ENCODE results near the gene KCNH6. TPM values are rescaled to one million over a fixed set of nuclear protein-coding genes. Genes with fewer than 3 reads are reported as not detected.

Gene KCNH6
- total RNA-seq, 2 experiments from 2014 or later: not detected

- Mint-ChIP-seq H3K36me3 (no peaks in the 10 kb centered on the region), H3K27me3 (peaks cover 28% of the 10 kb centered on the region), H3K4me1 (no peaks in the 10 kb centered on the region), H3K27ac (no peak overlapping the region), H3K9me3 (no peaks in the 10 kb centered on the region), H3K4me3 (peak overlapping the region; percentile 10)
- no peak for ATAC-seq (ENCODE audit: low read depth)
- POLR2A ChIA-PET: no interaction called here
- no peak for DNase-seq
Observed at GRCh38 chr17:63538693-63539595, 15.8 kb downstream of the KCNH6 start.

- no peaks in the 10 kb centered on the region for H3K4me1 Mint-ChIP-seq
- no peak overlapping the region for H3K27ac Mint-ChIP-seq
- ATAC-seq (ENCODE audit: low read depth) (no peak), DNase-seq (no peak)
- peaks cover 26% of the 10 kb centered on the region for H3K27me3 Mint-ChIP-seq
- H3K36me3 Mint-ChIP-seq: no peaks in the 10 kb centered on the region
- no peak overlapping the region for H3K4me3 Mint-ChIP-seq
- no peaks in the 10 kb centered on the region for H3K9me3 Mint-ChIP-seq
- POLR2A ChIA-PET: no interaction called here
Observed at GRCh38 chr17:63540590-63540989, 17.4 kb downstream of the KCNH6 start.

- ATAC-seq (ENCODE audit: low read depth): no peak
Observed at GRCh38 chr17:63542218-63542545, 19.0 kb downstream of the KCNH6 start.

GRCh38 chr17:63542942-63543821 is 20.0 kb downstream of the KCNH6 start:
- no peak overlapping the region for H3K4me3 Mint-ChIP-seq
- H3K27ac Mint-ChIP-seq: no peak overlapping the region
- H3K4me1 Mint-ChIP-seq: no peaks in the 10 kb centered on the region
- POLR2A ChIA-PET: no interaction called here
- H3K36me3 Mint-ChIP-seq: no peaks in the 10 kb centered on the region
- ATAC-seq (ENCODE audit: low read depth): no peak
- peaks cover 17% of the 10 kb centered on the region for H3K27me3 Mint-ChIP-seq
- H3K9me3 Mint-ChIP-seq: no peaks in the 10 kb centered on the region
- DNase-seq: no peak

More at GRCh38 chr17:63542218-63542545, 19.0 kb downstream of the KCNH6 start:
- H3K9me3 Mint-ChIP-seq: no peaks in the 10 kb centered on the region
- H3K4me3 Mint-ChIP-seq: no peak overlapping the region
- POLR2A ChIA-PET: no interaction called here
- H3K36me3 Mint-ChIP-seq: no peaks in the 10 kb centered on the region
- H3K27ac Mint-ChIP-seq: no peak overlapping the region
- peaks cover 23% of the 10 kb centered on the region for H3K27me3 Mint-ChIP-seq
- no peaks in the 10 kb centered on the region for H3K4me1 Mint-ChIP-seq
- DNase-seq: no peak

GRCh38 chr17:63543822-63544420 is 20.8 kb downstream of the KCNH6 start:
- Mint-ChIP-seq H3K4me1 (no peaks in the 10 kb centered on the region), H3K27ac (no peak overlapping the region), H3K27me3 (peaks cover 10% of the 10 kb centered on the region), H3K36me3 (no peaks in the 10 kb centered on the region), H3K9me3 (no peaks in the 10 kb centered on the region), H3K4me3 (no peak overlapping the region)
- DNase-seq (no peak), ATAC-seq (ENCODE audit: low read depth) (no peak)
- POLR2A ChIA-PET: no interaction called here

GRCh38 chr17:63544467-63545301 is 21.5 kb downstream of the KCNH6 start:
- Mint-ChIP-seq H3K36me3 (no peaks in the 10 kb centered on the region), H3K4me1 (no peaks in the 10 kb centered on the region), H3K27ac (no peak overlapping the region), H3K4me3 (no peak overlapping the region), H3K27me3 (peaks cover 3% of the 10 kb centered on the region), H3K9me3 (no peaks in the 10 kb centered on the region)
- no peak for ATAC-seq (ENCODE audit: low read depth)
- DNase-seq: no peak
- POLR2A ChIA-PET: no interaction called here

- Mint-ChIP-seq H3K27me3 (no peaks in the 10 kb centered on the region), H3K36me3 (no peaks in the 10 kb centered on the region), H3K27ac (no peak overlapping the region), H3K4me1 (peaks cover 2% of the 10 kb centered on the region), H3K9me3 (no peaks in the 10 kb centered on the region), H3K4me3 (no peak overlapping the region)
- ATAC-seq (ENCODE audit: low read depth) (no peak), DNase-seq (no peak)
- POLR2A ChIA-PET: no interaction called here
Observed at GRCh38 chr17:63546308-63547082, 23.3 kb downstream of the KCNH6 start.

- no peak for DNase-seq
- Mint-ChIP-seq H3K36me3 (peaks cover 3% of the 10 kb centered on the region), H3K27ac (no peak overlapping the region), H3K4me1 (peaks cover 5% of the 10 kb centered on the region), H3K27me3 (no peaks in the 10 kb centered on the region), H3K9me3 (no peaks in the 10 kb centered on the region), H3K4me3 (no peak overlapping the region)
- no peak for ATAC-seq (ENCODE audit: low read depth)
- POLR2A ChIA-PET: no interaction called here
Observed at GRCh38 chr17:63547083-63547523, 23.9 kb downstream of the KCNH6 start.

GRCh38 chr17:63549289-63549945 is 26.3 kb downstream of the KCNH6 start:
- DNase-seq: no peak
- peaks cover 16% of the 10 kb centered on the region for H3K4me1 Mint-ChIP-seq
- POLR2A ChIA-PET: interaction anchor here (0.7 to 2.8 kb wide), 7 partner anchors 11 to 294 kb away, joined by 3 to 15 read pairs (median 4); partner anchors contain the start of genes CCDC47, MAP3K3 and TACO1
- no peaks in the 10 kb centered on the region for H3K27me3 Mint-ChIP-seq
- peak overlapping the region; percentile 90 for H3K4me3 Mint-ChIP-seq
- H3K9me3 Mint-ChIP-seq: no peaks in the 10 kb centered on the region
- ATAC-seq (ENCODE audit: low read depth): no peak
- peaks cover 15% of the 10 kb centered on the region for H3K36me3 Mint-ChIP-seq
- peak overlapping the region; percentile 97 for H3K27ac Mint-ChIP-seq

- peak within 1 kb of the TSS; percentile 97 for H3K27ac Mint-ChIP-seq
- H3K4me1 Mint-ChIP-seq: peaks cover 19% of the 10 kb centered on the region
- ATAC-seq (ENCODE audit: low read depth) (peak; percentile 95), DNase-seq (peak; percentile 96)
- peaks cover 18% of the 10 kb centered on the region for H3K36me3 Mint-ChIP-seq
- H3K4me3 Mint-ChIP-seq: peak within 1 kb of the TSS; percentile 90
- H3K9me3 Mint-ChIP-seq: no peaks in the 10 kb centered on the region
- no peaks in the 10 kb centered on the region for H3K27me3 Mint-ChIP-seq
- POLR2A ChIA-PET: interaction anchor here (0.6 to 2.8 kb wide), 13 partner anchors 10 to 501 kb away, joined by 3 to 15 read pairs (median 4); partner anchors contain the start of genes CCDC47, MAP3K3 and TACO1
Observed at GRCh38 chr17:63549946-63550816, 27.0 kb downstream of the KCNH6 start, which contains the start of gene DCAF7. DCAF7 (plus strand) TSS chr17:63550477; CDS start chr17:63550678, 201 bp downstream.
